ENCODE data around the gene PPP3R1. TPM values are rescaled to one million over a fixed set of nuclear protein-coding genes. Genes with fewer than 3 reads are reported as not detected.

The PPP3R1 gene
- total and polyA plus RNA-seq, 10 of the 15 experiments (the other 5 are each of a cell fraction or from before 2014, with no cell fraction given): 1.5 to 61.0 (median 15.8) TPM

DNA sequence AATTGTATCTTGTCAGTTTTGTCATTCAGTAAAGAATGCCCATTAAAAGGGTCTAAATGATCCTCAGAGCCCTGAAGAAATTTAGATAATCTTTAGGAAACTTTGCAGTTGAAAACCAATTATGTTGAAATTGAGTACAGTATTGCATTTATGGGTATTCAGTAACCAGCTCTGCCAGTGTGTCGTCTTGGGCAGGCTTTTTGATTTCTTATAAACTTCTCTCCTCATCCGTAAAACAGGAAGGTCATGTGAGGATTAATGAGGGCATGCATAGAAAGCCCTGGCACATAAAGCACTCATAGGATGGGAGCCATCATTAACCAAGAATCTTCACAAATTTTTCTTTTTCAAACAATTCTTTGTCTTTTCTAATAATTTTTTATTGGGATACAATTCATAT is 79.8 kb downstream of the PPP3R1 start:
- H3K4me1 ChIP-seq (ENCODE audit: control insufficient read depth, insufficient read depth, low read length): no peaks in the 10 kb centered on the region
- no peak overlapping the region for H3K4me3 ChIP-seq
- FAIRE-seq: no peak
- TF ChIP-seq BMI1 (IDR thresholded peaks at IDR 0.05; ENCODE audit: borderline replicate concordance) (no peak), RUNX3 (IDR thresholded peaks at IDR 0.05; ENCODE audit: low read length) (no peak), NFXL1 (IDR thresholded peaks at IDR 0.05; ENCODE audit: borderline replicate concordance) (no peak), POLR2AphosphoS5 (IDR thresholded peaks at IDR 0.05; ENCODE audit: low read length) (no peak), NRF1 (conservative IDR thresholded peaks at IDR 0.05; ENCODE audit: low read depth, low read length) (no peak), NFYB (IDR thresholded peaks at IDR 0.05; ENCODE audit: insufficient read depth, low read depth, low read length) (no peak), ZNF384 (IDR thresholded peaks at IDR 0.05; ENCODE audit: borderline replicate concordance, low read depth, low read length) (no peak), POLR2A (IDR thresholded peaks at IDR 0.05; ENCODE audit: low read depth, low read length) (no peak), RB1 (IDR thresholded peaks at IDR 0.05; ENCODE audit: borderline replicate concordance) (no peak), YBX1 (IDR thresholded peaks at IDR 0.05) (no peak), BCL11A (IDR thresholded peaks at IDR 0.05; ENCODE audit: low read depth, low read length) (no peak), STAT1 (conservative IDR thresholded peaks at IDR 0.05) (no peak), JUND (IDR thresholded peaks at IDR 0.05; ENCODE audit: low read depth, low read length) (no peak), RAD51 (IDR thresholded peaks at IDR 0.05) (no peak), ZNF622 (IDR thresholded peaks at IDR 0.05) (no peak)
- TF ChIP-seq, protein P1, sequence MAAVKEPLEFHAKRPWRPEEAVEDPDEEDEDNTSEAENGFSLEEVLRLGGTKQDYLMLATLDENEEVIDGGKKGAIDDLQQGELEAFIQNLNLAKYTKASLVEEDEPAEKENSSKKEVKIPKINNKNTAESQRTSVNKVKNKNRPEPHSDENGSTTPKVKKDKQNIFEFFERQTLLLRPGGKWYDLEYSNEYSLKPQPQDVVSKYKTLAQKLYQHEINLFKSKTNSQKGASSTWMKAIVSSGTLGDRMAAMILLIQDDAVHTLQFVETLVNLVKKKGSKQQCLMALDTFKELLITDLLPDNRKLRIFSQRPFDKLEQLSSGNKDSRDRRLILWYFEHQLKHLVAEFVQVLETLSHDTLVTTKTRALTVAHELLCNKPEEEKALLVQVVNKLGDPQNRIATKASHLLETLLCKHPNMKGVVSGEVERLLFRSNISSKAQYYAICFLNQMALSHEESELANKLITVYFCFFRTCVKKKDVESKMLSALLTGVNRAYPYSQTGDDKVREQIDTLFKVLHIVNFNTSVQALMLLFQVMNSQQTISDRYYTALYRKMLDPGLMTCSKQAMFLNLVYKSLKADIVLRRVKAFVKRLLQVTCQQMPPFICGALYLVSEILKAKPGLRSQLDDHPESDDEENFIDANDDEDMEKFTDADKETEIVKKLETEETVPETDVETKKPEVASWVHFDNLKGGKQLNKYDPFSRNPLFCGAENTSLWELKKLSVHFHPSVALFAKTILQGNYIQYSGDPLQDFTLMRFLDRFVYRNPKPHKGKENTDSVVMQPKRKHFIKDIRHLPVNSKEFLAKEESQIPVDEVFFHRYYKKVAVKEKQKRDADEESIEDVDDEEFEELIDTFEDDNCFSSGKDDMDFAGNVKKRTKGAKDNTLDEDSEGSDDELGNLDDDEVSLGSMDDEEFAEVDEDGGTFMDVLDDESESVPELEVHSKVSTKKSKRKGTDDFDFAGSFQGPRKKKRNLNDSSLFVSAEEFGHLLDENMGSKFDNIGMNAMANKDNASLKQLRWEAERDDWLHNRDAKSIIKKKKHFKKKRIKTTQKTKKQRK (IDR thresholded peaks at IDR 0.05; ENCODE audit: low read depth, low read length): no peak
- ChIA-PET POLR2A (interaction anchor here (0.6 kb wide), 1 partner anchor 72 kb away, joined by 3 read pairs; no protein-coding TSS in a partner anchor), CTCF (interaction anchor here (0.6 to 1.9 kb wide), 2 partner anchors 12 to 13 kb away, joined by 3 to 6 read pairs; no protein-coding TSS in a partner anchor), SMC1A (ENCODE audit: uncharacterized antibody, unreplicated experiment) (interaction anchor here (1.0 kb wide), 1 partner anchor 15 kb away, joined by 3 read pairs; the partner anchor contains the start of gene PNO1), RAD21 (ENCODE audit: unreplicated experiment) (interaction anchor here (0.6 kb wide), 1 partner anchor 315 kb away, joined by 3 read pairs; no protein-coding TSS in a partner anchor)
- DNase-seq (ENCODE audit: low read depth, low spot score): no peak
- H4K20me1 ChIP-seq (ENCODE audit: control insufficient read depth, insufficient read depth): no peaks in the 10 kb centered on the region
- BruUV-seq (replicated peaks): no TSS peak
- no peak overlapping the region for H3K27ac ChIP-seq (ENCODE audit: control insufficient read depth, insufficient read depth)
- in situ Hi-C loops (cut with MboI) (no loop called here), intact Hi-C loops (cut with micrococcal nuclease; ENCODE audit: unreplicated experiment) (no loop called here)
- peaks cover 3 to 20% of the 10 kb centered on the region in 2 experiments for H3K36me3 ChIP-seq (ENCODE audit: control insufficient read depth in 2 of 2, insufficient read depth in 2 of 2, low read length in 1 of 2)
- no peak overlapping the region for H3K4me2 ChIP-seq (ENCODE audit: control insufficient read depth, insufficient read depth)
- 97% methylated on average over 2 of the region's 2 CpGs for WGBS (ENCODE audit: insufficient coverage, insufficient replicate concordance, low lambda C conversion rate, missing lambda C conversion rate)
- no peak overlapping the region for H2AFZ ChIP-seq (ENCODE audit: control insufficient read depth, low read depth, low read length)
- H3K9me3 ChIP-seq (replicated peaks; ENCODE audit: control insufficient read depth, insufficient read depth, low read length): no peaks in the 10 kb centered on the region
- no peak for ATAC-seq
- no peaks in the 10 kb centered on the region for H3K27me3 ChIP-seq (replicated peaks in 1 of 2; ENCODE audit: control insufficient read depth in 2 of 2, insufficient read depth in 2 of 2, low read length in 1 of 2)
- no peaks in the 10 kb centered on the region; the same call in 1 of the 2 replicates for H3K79me2 ChIP-seq (ENCODE audit: control insufficient read depth, insufficient read depth, low read length)
- H3K9ac ChIP-seq (ENCODE audit: control insufficient read depth, insufficient read depth, low read length): no peak overlapping the region

All from GM12878 (cell line).